NT2/D1 (cell line): ENCODE data around the gene AP2A2.

ENCODE experiments used
- SUZ12 ChIP-seq: IDR thresholded peaks from 2 replicates; pipeline ENCODE4 v1.6.1; 2011; ENCODE audit not compliant: insufficient read length, insufficient read depth; ENCODE audit errors: extremely low read depth
- YY1 ChIP-seq: IDR thresholded peaks from 2 replicates; pipeline ENCODE4 v1.6.1; 2011; ENCODE audit not compliant: insufficient read length, insufficient read depth
- ZNF274 ChIP-seq: IDR thresholded peaks from 2 replicates; pipeline ENCODE4 v1.6.1; 2011; ENCODE audit warnings: mild to moderate bottlenecking, low read depth, low read length

DNA sequence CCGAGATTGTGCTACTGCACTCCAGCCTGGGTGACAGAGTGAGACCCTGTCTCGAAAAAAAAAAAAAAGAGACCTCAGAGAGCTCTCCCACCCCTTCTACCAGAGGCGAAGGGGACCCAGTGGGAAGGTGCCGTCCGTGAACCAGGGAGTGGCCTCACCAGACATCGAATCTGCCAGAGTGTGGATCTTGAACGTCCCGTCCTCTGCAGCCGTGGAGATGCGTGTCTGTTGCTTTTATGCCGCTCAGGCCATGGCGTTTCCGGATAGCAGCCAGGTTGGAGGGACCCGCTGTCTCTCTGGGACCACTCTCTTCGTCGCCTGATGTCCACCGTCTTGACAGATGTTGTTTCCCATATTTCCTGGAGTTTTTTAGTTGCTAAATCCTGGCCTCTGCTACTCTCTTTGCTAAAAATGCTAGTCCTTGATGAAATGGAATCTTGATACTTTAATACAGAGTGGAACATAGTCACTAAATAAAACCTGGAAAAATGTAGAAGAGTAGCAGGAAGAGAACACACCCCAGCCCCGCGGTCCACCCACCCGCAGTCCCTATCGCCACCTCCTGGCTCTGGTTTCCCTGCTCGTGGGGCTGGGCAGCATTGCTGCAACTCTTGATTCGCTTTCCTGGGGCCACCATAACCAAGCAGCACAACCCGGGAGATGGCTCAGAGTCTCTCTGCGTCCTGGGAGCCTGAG, 122.9 kb downstream of the AP2A2 start:
- TF ChIP-seq ZNF274, result no peak
- TF ChIP-seq YY1, result no peak
- no peak for TF ChIP-seq SUZ12
